ENCODE measurements around the gene CTNNA1. TPM values are rescaled to one million over a fixed set of nuclear protein-coding genes. Genes with fewer than 3 reads are reported as not detected.

The CTNNA1 gene
- total and polyA plus RNA-seq, 2 donors (not counting 3 experiments of a cell fraction or from before 2014, with no cell fraction given): 156 to 394 TPM

- no TSS peak for BruUV-seq (replicated peaks)
- no peaks in the 10 kb centered on the region for H3K36me3 ChIP-seq (ENCODE audit: control insufficient read depth in 2 of 2, extremely low read depth in 1 of 2, insufficient read depth in 2 of 2, low read length in 2 of 2)
- no peaks in the 10 kb centered on the region for H3K79me2 ChIP-seq (ENCODE audit: control insufficient read depth, insufficient read depth, low read length)
- H3K4me3 ChIP-seq (replicated peaks in 1 of 3; ENCODE audit: insufficient read depth in 1 of 3, low read depth in 1 of 3, low read length in 3 of 3): no peak overlapping the region
- dilution Hi-C loops (cut with MboI; ENCODE audit: extremely low pct_ligation_motif_present, low sequenced_read_pairs) (no loop called here), intact Hi-C loops (cut with micrococcal nuclease) (no loop called here)
- H3K9ac ChIP-seq (replicated peaks; ENCODE audit: extremely low read depth, insufficient read depth, low read length): no peak overlapping the region
- H3K4me1 ChIP-seq (ENCODE audit: control insufficient read depth, extremely low read depth, insufficient read depth, low read length): peaks cover 6% of the 10 kb centered on the region
- no peak overlapping the region for H3K4me2 ChIP-seq (ENCODE audit: insufficient read depth, low read length)
- no peak overlapping the region for H3K27ac ChIP-seq (ENCODE audit: insufficient read depth, low read depth, low read length)
- no peak for FAIRE-seq
- no peak for DNase-seq (ENCODE audit: low read depth, low spot score)
- no peaks in the 10 kb centered on the region for H3K9me3 ChIP-seq (replicated peaks; ENCODE audit: control insufficient read depth, insufficient read depth, low read length)
- H4K20me1 ChIP-seq (replicated peaks; ENCODE audit: control insufficient read depth, extremely low read depth, insufficient read depth, low read length): no peaks in the 10 kb centered on the region
- POLR2A ChIA-PET: no interaction called here
- CTCF ChIA-PET: interaction anchor here (1.3 kb wide), 1 partner anchor 10 kb away, joined by 3 read pairs; no protein-coding TSS in a partner anchor
- TF ChIP-seq MAX (IDR thresholded peaks at IDR 0.05; ENCODE audit: insufficient read depth, insufficient read length) (no peak), POLR2A (IDR thresholded peaks at IDR 0.05; ENCODE audit: low read depth, low read length) (no peak), JUN (IDR thresholded peaks at IDR 0.05; ENCODE audit: borderline replicate concordance, insufficient read depth, insufficient read length, low read depth) (no peak), MYC (IDR thresholded peaks at IDR 0.05; ENCODE audit: low read depth, low read length) (no peak), FOS (IDR thresholded peaks at IDR 0.05; ENCODE audit: borderline replicate concordance, insufficient read depth, low read length) (no peak), POLR2AphosphoS5 (IDR thresholded peaks at IDR 0.05; ENCODE audit: insufficient read depth, low read depth, low read length) (no peak), GATA2 (IDR thresholded peaks at IDR 0.05; ENCODE audit: insufficient read depth, insufficient read length, low read depth, low read length) (no peak), CTCF (IDR thresholded peaks at IDR 0.05; ENCODE audit: extremely low read depth in 1 of 2, insufficient read depth in 1 of 2, low read depth in 1 of 2, low read length in 2 of 2) (no peak), EZH2 (IDR thresholded peaks at IDR 0.05; ENCODE audit: borderline replicate concordance, low read depth, low read length, severe bottlenecking) (no peak)
- H3K27me3 ChIP-seq (ENCODE audit: control insufficient read depth in 2 of 2, insufficient read depth in 2 of 2, low read length in 2 of 2): no peaks in the 10 kb centered on the region
- H2AFZ ChIP-seq (ENCODE audit: low read depth, low read length): no peak overlapping the region
- no peaks in the 10 kb centered on the region for H3K9me1 ChIP-seq (replicated peaks; ENCODE audit: control insufficient read depth, extremely low read depth, insufficient read depth, low read length)
Observed at GRCh38 chr5:138955013-138955660, 201.9 kb downstream of the CTNNA1 start.

All from endothelial cell of umbilical vein (primary cell).